NT2/D1 (cell line): ENCODE results near the gene SDK1.

Experiments used
- SUZ12 ChIP-seq: IDR thresholded peaks from 2 replicates; pipeline ENCODE4 v1.6.1; 2011; ENCODE audit not compliant: insufficient read length, insufficient read depth; ENCODE audit errors: extremely low read depth
- YY1 ChIP-seq: IDR thresholded peaks from 2 replicates; pipeline ENCODE4 v1.6.1; 2011; ENCODE audit not compliant: insufficient read length, insufficient read depth

GRCh38 chr7:4282434-4283223 lies 981.6 kb downstream of the SDK1 start:
- TF ChIP-seq YY1 (no peak), SUZ12 (no peak)
